Rectal smooth muscle tissue (tissue), 1 donor: Measurements from ENCODE around the gene OR2S2.

Source experiments
- H3K27ac ChIP-seq: one replicate; pipeline ENCODE4 v1.7.0; 2013; ENCODE audit warnings: low read depth, low read length, inconsistent platforms
- H3K27me3 ChIP-seq: one replicate; pipeline ENCODE4 v1.7.0; 2013; ENCODE audit warnings: low read length; ENCODE audit not compliant: control insufficient read depth, insufficient read depth
- H3K36me3 ChIP-seq: one replicate; pipeline ENCODE4 v1.7.0; 2013; ENCODE audit warnings: low read length; ENCODE audit not compliant: control insufficient read depth, insufficient read depth
- H3K4me1 ChIP-seq: one replicate; pipeline ENCODE4 v1.7.0; 2013; ENCODE audit warnings: low read length; ENCODE audit not compliant: control insufficient read depth, insufficient read depth
- H3K4me3 ChIP-seq: one replicate; pipeline ENCODE4 v1.7.0; 2013; ENCODE audit warnings: low read length
- H3K9ac ChIP-seq: one replicate; pipeline ENCODE4 v1.7.0; 2013; ENCODE audit warnings: low read length

Gene OR2S2

DNA sequence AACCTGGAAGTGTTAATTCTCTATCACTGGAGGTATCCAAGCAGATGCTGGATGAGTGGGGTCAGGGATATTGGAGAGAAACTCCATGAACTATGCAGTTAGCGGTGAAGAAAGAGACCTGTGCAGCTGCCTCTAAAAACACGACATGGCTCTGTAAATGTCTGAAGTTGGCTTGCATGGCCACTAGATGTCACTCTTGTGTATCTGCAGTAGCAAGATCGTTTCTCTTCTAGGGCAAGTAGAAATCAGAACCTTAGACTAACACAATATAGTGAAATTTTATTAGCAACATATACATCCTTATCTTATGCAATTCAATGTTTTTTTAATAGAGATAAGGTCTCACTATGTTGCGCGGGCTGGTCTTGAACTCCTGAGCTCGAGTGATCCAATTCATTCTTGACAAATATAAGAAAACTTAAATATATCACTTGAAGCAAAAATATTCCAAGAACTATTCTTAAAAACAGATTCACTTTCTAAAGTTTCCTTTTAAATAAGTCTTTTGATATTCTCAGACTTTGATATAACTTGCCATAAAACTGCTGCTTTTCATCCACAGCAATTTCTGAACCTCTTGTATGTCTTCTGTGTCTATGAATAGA is 2.9 kb downstream of the OR2S2 start:
- Histone ChIP-seq H3K9ac (no peak overlapping the region), H3K4me3 (no peak overlapping the region), H3K27ac (no peak overlapping the region), H3K27me3 (no peaks in the 10 kb centered on the region), H3K4me1 (no peaks in the 10 kb centered on the region), H3K36me3 (no peaks in the 10 kb centered on the region)

DNA sequence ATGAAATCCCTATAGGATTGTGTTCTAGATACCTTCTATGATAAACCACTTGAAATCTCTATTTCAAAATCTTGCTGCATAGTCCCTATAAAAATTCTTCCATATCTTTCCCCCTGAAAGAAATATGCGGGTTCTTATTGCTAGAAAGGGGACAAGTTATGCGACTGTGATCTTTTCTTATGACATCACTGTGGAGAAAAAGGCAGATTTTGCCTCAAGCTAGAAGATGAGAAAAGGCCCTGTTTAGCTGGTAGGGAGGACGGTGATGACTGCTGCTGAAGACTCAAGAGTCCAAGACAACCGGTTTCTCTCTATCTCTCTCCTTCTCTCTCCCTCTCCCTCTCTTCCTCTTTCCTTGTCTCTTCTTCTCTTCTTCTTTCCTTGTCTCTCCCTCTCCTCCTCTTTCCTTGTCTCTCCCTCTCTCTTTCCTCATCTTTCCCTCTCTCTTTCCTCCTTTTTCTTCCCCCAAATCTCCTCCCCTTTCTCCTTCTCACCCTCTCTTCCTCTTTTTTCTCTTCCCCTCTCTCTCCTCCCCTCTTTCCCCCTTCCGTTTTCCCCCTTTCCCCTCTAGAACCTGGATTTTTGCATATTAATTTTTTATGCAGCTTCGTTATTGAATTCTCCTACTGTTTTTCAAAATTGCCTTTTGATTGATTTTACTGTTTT is 5.3 kb downstream of the OR2S2 start:
- Histone ChIP-seq H3K4me3 (no peak overlapping the region), H3K27me3 (no peaks in the 10 kb centered on the region), H3K9ac (no peak overlapping the region), H3K36me3 (no peaks in the 10 kb centered on the region), H3K27ac (no peak overlapping the region), H3K4me1 (no peaks in the 10 kb centered on the region)

DNA sequence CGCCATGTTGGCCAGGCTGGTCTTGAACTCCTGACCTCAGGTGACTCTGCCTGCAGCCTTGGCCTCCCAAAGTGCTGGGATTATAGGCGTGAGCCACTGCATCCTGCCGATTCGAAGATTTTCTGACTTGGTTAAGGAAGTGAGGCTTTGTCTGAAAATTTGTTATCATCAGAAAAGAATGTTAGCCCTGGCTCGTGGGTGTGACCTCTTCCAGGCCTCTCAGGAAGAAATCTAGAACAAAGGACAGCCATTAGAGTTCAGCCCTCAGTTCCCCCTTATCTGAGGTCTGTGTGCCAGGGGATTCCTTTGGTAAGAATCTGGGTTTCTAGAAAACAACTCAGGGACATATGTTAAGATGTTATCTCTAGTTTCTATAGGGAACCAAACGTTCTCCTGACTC is 6.2 kb downstream of the OR2S2 start:
- Histone ChIP-seq H3K27ac (no peak overlapping the region), H3K27me3 (no peaks in the 10 kb centered on the region), H3K4me3 (no peak overlapping the region), H3K36me3 (no peaks in the 10 kb centered on the region), H3K4me1 (no peaks in the 10 kb centered on the region), H3K9ac (no peak overlapping the region)

DNA sequence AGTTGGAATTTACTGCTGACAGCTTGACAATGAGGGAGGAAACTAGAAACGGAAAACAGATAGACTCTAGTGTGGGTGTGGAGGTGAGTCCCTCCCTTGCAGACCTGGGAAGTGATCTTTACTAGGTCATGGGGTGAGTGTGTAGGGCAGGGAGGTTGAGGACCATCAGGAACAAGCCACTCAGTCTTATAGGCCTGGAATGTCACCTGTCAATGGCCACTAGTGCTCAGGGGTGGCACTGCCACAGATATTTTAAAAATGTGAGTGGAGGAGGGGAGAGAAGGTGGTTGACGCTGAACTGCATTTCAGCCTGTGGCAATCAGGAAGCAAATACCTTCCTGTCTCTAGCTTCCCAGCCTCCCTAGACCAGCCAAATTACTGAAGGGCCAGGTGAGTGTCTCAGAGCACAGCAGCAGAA is 9.0 kb downstream of the OR2S2 start:
- no peaks in the 10 kb centered on the region for H3K36me3 ChIP-seq
- H3K4me3 ChIP-seq = no peak overlapping the region
- H3K4me1 ChIP-seq = no peaks in the 10 kb centered on the region
- H3K27me3 ChIP-seq = no peaks in the 10 kb centered on the region
- H3K27ac ChIP-seq = no peak overlapping the region
- H3K9ac ChIP-seq = no peak overlapping the region

DNA sequence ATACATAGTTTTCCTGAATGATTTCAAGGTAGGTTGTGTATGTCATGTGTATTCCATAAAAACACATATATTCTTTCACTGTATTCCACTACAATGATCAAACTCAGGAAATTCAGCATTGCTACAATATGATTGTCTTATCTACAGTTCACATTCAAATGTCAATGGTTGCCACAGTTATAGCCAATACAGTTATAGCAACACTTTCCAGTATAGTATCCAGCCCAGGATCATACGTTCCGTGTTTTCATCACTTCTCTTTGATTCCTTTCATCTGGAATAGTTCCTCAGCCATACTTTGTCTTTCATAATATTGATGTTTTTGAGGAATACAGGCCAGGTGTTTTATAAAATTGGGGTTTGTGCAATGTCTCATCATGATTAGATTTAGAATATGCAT is 9.5 kb downstream of the OR2S2 start:
- Histone ChIP-seq H3K9ac (no peak overlapping the region), H3K36me3 (no peaks in the 10 kb centered on the region), H3K27me3 (no peaks in the 10 kb centered on the region), H3K4me1 (no peaks in the 10 kb centered on the region), H3K4me3 (no peak overlapping the region), H3K27ac (no peak overlapping the region)

DNA sequence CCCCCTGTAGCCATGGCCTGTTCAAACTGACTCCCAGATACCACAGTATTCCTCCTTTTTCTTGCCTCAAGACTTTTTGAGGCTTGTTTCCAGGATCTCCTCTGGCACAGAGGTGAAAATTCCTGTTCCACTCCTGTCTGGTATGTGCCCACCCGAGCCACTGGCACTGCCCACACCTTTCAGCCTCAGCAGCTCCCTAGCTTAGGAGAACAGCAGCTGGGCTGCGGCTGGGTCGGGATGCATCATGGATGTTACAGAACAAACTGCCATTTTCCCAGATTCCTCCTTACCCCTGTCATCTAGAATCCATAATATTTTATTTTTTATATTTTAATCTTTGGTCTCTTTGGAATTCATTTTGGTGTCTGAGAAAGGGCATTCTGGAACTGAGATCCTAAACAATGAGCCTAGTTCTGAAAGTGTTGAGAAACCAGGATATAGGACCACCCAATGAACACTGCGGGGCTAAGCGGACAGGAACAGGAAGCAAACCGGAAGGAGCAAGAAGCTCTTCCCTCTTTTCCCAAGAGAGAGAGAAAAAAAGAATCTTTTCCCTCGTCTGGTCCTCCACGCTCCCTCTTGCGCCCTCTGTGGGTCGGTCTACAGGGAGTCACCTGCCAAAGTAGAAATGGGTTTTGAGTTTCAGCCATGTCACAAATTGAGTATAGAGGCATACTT is 12.5 kb downstream of the OR2S2 start:
- Histone ChIP-seq H3K4me3 (no peak overlapping the region), H3K36me3 (no peaks in the 10 kb centered on the region), H3K27me3 (no peaks in the 10 kb centered on the region), H3K4me1 (no peaks in the 10 kb centered on the region), H3K27ac (no peak overlapping the region), H3K9ac (no peak overlapping the region)

DNA sequence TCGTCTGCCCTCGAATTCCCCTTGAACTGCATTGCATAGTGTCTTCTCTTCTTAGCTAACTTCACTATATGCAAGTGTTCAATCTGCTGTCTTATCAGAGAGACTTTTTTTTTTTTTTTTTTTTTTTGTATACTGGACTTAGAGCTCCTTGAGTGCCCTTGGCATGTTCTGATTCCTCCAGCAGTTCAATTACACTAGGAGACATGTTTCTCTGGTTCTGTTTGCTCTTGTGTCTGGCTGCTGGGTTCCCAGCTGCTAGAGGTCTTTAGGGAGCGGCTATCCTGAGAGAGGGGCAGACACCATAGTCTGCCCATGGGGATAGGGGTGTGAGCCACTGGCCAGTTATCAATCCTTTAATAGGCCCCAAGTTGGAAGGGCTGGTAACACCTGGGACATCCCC is 13.1 kb downstream of the OR2S2 start:
- Histone ChIP-seq H3K27me3 (no peaks in the 10 kb centered on the region), H3K27ac (no peak overlapping the region), H3K4me1 (no peaks in the 10 kb centered on the region), H3K9ac (no peak overlapping the region), H3K4me3 (no peak overlapping the region), H3K36me3 (no peaks in the 10 kb centered on the region)

DNA sequence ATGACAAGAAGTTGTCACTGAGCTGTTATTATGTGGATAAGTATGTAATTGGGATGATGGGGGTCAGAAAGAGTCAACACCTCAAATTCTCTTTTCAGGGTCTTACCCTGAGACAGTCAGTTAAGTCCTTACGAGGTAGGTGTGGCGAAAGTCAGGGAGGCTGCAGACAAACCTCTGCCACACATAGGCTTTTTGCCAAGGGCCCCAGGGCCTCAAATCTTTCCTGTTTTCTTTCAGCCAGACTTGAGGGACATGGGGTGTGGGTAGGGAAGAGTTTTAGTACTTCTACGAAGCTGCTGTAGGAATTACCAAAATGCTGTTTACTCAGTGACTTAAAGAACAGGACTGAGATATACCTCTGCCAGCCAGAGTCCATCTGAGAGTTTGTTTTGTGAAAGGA is 13.8 kb downstream of the OR2S2 start:
- H3K27me3 ChIP-seq = no peaks in the 10 kb centered on the region
- H3K4me1 ChIP-seq = no peaks in the 10 kb centered on the region
- no peak overlapping the region for H3K27ac ChIP-seq
- H3K9ac ChIP-seq = no peak overlapping the region
- H3K4me3 ChIP-seq = no peak overlapping the region
- no peaks in the 10 kb centered on the region for H3K36me3 ChIP-seq

DNA sequence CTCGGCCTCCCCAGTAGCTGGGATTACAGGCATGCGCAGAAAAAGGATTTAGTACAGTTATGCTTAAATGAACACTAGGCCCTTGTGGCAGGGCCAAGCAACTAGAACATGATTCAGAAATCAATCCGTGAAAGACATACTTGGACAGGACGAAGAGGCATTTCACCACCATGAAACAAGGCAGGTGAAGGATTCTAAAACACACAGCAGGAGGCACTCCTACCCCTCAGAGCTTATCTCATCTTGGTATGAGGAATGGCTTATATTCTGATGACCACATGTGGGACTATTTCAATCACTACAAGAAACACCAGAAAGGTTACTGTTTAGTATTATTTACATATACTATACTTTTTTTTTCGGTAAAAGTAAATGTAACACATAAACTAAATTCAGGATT is 15.7 kb downstream of the OR2S2 start:
- no peaks in the 10 kb centered on the region for H3K36me3 ChIP-seq
- no peak overlapping the region for H3K4me3 ChIP-seq
- no peak overlapping the region for H3K27ac ChIP-seq
- no peaks in the 10 kb centered on the region for H3K4me1 ChIP-seq
- H3K27me3 ChIP-seq = no peaks in the 10 kb centered on the region
- H3K9ac ChIP-seq = no peak overlapping the region

DNA sequence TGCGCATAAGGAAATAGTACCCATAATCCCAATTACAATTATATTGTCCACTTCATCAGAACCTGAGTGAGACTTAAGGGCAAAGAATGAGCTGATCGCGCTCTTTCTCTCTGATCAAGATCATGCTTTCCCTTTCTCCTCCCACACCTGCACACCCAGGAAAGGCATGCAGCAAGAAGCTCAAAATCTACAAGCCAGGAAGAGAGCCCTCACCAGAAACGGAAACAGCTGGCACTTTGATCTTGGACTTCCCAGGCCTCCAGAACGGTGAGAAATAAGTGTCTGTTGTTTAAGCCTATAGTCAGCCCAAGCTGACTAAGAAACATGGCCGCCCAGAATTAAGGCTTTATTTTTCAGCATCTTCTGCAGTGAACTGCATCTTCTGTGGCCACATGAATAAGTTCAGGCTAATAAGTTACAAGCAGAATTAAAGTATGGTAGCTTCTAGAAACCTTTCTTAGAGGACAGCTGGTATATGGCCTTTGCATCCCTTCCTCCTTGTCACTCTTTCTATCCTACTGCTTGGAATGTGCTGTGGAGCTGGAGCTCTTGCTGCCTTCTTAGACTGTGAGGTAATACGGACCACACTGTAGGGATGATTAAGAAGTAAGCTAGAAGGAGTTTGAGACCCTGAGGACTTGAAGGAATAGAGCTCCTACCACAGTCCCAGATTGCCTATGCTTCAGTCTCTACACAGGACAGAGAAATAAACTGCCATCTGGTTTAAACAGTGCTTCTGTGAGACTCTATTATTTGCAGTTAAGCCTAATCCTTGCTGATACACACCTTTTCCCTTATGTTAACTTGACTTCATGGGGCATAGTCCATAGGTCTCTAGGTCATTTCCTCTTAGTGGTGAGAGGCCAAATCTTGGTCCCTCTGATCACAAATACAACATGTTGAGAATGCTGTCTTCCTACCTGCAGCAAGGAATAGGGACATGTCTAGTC is 17.2 kb downstream of the OR2S2 start:
- H3K4me1 ChIP-seq = no peaks in the 10 kb centered on the region
- no peak overlapping the region for H3K4me3 ChIP-seq
- H3K27me3 ChIP-seq = no peaks in the 10 kb centered on the region
- H3K27ac ChIP-seq = no peak overlapping the region
- no peak overlapping the region for H3K9ac ChIP-seq
- no peaks in the 10 kb centered on the region for H3K36me3 ChIP-seq

DNA sequence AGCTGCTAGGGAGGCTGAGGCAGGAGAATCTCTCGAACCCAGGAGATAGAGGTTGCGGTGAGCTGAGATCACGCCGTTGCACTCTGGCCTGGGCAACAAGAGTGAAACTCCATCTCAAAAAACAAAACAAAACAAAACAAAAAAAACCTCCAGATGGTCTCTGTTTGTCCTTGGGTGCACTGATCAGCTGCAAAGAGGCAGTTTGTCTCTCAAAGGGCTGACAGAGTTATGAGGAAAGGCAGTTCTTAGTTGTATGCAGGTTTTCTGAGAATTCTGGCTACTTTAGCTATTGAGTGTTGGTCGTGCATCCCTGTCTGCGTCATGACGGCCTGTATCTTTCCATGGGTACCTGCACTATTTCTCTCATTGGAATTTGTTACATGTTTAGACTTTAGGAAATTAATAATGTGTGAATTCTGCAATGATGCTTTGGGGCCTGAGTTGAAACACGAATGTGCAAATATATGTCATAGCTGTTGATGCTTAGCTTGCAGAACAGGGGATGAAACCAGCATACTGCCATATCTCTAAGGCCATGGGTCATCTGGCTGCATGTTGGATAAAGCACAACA is 18.2 kb downstream of the OR2S2 start:
- Histone ChIP-seq H3K9ac (no peak overlapping the region), H3K36me3 (no peaks in the 10 kb centered on the region), H3K27me3 (no peaks in the 10 kb centered on the region), H3K4me1 (no peaks in the 10 kb centered on the region), H3K27ac (no peak overlapping the region), H3K4me3 (no peak overlapping the region)
